ENCODE data around the gene SULF2. TPM values are rescaled to one million over a fixed set of nuclear protein-coding genes. Genes with fewer than 3 reads are reported as not detected.
A peak's percentile ranks its signal among the peaks of the same experiment; 100 is the strongest.

The SULF2 gene
- total RNA-seq, 1 donor: 1.9 TPM

- H3K4me3 ChIP-seq (ENCODE audit: low read depth, low read length): no peak overlapping the region
- TF ChIP-seq, protein P1, sequence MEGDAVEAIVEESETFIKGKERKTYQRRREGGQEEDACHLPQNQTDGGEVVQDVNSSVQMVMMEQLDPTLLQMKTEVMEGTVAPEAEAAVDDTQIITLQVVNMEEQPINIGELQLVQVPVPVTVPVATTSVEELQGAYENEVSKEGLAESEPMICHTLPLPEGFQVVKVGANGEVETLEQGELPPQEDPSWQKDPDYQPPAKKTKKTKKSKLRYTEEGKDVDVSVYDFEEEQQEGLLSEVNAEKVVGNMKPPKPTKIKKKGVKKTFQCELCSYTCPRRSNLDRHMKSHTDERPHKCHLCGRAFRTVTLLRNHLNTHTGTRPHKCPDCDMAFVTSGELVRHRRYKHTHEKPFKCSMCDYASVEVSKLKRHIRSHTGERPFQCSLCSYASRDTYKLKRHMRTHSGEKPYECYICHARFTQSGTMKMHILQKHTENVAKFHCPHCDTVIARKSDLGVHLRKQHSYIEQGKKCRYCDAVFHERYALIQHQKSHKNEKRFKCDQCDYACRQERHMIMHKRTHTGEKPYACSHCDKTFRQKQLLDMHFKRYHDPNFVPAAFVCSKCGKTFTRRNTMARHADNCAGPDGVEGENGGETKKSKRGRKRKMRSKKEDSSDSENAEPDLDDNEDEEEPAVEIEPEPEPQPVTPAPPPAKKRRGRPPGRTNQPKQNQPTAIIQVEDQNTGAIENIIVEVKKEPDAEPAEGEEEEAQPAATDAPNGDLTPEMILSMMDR (IDR thresholded peaks at IDR 0.05; ENCODE audit: insufficient read depth, low read length): no peak
- no peak for DNase-seq (ENCODE audit: low read depth)
Observed at GRCh38 chr20:47642118-47642517, 143.2 kb downstream of the SULF2 start.

- no peak overlapping the region for H3K4me3 ChIP-seq (ENCODE audit: low read depth, low read length)
- DNase-seq (ENCODE audit: low read depth): no peak
- TF ChIP-seq, protein P1 (IDR thresholded peaks at IDR 0.05; ENCODE audit: insufficient read depth, low read length): no peak
Observed at GRCh38 chr20:47638851-47639250, 146.4 kb downstream of the SULF2 start.

- no peak overlapping the region for H3K4me3 ChIP-seq (ENCODE audit: low read depth, low read length)
- no peak for DNase-seq (ENCODE audit: low read depth)
- TF ChIP-seq, protein P1 (IDR thresholded peaks at IDR 0.05; ENCODE audit: insufficient read depth, low read length): no peak
Observed at GRCh38 chr20:47635256-47635655, 150.0 kb downstream of the SULF2 start.

- no peak for DNase-seq (ENCODE audit: low read depth)
- no peak overlapping the region for H3K4me3 ChIP-seq (ENCODE audit: low read depth, low read length)
- TF ChIP-seq, protein P1 (IDR thresholded peaks at IDR 0.05; ENCODE audit: insufficient read depth, low read length): no peak
Observed at GRCh38 chr20:47631078-47631477, 154.2 kb downstream of the SULF2 start.

GRCh38 chr20:47629907-47630306 is 155.4 kb downstream of the SULF2 start:
- no peak for DNase-seq (ENCODE audit: low read depth)
- TF ChIP-seq, protein P1 (IDR thresholded peaks at IDR 0.05; ENCODE audit: insufficient read depth, low read length): no peak
- H3K4me3 ChIP-seq (ENCODE audit: low read depth, low read length): no peak overlapping the region

- TF ChIP-seq, protein P1 (IDR thresholded peaks at IDR 0.05; ENCODE audit: insufficient read depth, low read length): no peak
- no peak overlapping the region for H3K4me3 ChIP-seq (ENCODE audit: low read depth, low read length)
- no peak for DNase-seq (ENCODE audit: low read depth)
Observed at GRCh38 chr20:47627540-47627939, 157.7 kb downstream of the SULF2 start.

DNA sequence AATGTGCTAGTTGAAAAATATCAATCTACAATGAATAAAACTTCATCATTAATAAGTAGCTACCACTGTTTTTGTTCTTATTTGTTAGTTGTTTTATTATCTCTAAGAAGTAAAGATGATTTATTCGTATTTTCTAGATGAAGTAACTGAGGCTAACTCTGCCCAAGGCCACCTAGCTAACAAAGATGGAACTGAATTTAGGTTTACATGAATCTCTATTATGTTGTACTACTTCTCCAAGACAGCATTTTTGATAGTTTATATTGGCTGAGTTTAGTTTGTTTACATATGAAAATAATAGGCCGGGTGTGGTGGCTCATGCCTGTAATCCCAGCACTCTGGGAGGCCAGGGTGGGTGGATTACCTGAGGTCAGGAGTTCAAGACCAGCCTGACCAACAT is 162.1 kb downstream of the SULF2 start:
- H3K4me3 ChIP-seq (ENCODE audit: low read depth, low read length): no peak overlapping the region
- DNase-seq (ENCODE audit: low read depth): no peak
- TF ChIP-seq, protein P1 (IDR thresholded peaks at IDR 0.05; ENCODE audit: insufficient read depth, low read length): peak; percentile 13

Data from fibroblast of the aortic adventitia (primary cell).